GM12874 (cell line): Measurements from ENCODE around the gene FOXJ3.
A peak's percentile ranks its signal among the peaks of the same experiment; 100 is the strongest.

Experiments used
- TF ChIP-seq, protein P1 (sequence below): IDR thresholded peaks from 2 replicates; pipeline ENCODE4 v1.5.1; 2011; ENCODE audit warnings: low read depth, mild to moderate bottlenecking, control low read depth, low read length, moderate library complexity; ENCODE audit not compliant: insufficient read depth

Gene FOXJ3

DNA sequence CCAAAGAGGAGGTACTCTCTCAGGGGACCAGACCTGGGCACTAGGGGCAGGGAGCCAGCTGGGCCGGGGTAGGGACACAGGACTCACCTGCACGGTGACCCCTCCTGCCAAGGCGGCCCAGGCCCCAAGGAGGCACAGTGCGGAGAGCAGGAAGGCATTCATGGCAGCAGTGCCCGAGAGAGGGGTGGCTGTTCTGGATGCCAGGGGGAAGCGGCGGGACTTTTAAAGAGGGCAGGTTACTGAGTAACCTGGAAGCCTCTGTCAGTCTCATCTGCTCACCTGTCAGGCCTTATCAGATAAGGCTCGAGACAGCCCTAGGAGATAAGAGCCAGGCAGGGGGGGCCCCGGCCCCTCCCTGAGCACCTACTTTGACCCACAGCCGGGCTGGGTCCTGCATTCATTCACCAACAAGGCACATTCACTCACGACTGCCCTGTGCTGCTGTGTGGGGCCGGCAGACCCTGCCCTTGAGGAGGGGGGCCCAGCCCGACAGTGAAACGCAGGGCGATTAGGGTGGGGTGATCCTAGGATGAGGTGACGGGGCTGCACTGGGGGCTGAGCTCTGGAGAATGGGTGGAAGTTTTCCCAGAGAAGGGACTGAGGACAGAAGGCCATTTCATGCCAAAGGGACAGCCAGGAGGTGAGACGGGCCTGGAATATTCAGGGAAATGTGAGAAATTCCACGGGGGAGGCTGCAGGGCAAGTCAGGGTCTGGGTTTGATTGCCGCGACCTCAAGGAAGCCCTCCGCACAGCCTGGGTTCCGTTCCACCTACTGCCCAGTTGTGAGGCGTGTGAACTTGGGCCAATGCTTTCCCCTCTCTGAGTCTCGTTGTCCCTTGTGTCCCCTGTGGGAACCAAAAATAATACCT, 170.2 kb downstream of the FOXJ3 start, which contains the start of gene GUCA2A:
TSS of gene GUCA2A (minus strand) at position 195 of the 870 bp plus-strand sequence. CDS start at position 162, 33 bp downstream.
- TF ChIP-seq, protein P1, sequence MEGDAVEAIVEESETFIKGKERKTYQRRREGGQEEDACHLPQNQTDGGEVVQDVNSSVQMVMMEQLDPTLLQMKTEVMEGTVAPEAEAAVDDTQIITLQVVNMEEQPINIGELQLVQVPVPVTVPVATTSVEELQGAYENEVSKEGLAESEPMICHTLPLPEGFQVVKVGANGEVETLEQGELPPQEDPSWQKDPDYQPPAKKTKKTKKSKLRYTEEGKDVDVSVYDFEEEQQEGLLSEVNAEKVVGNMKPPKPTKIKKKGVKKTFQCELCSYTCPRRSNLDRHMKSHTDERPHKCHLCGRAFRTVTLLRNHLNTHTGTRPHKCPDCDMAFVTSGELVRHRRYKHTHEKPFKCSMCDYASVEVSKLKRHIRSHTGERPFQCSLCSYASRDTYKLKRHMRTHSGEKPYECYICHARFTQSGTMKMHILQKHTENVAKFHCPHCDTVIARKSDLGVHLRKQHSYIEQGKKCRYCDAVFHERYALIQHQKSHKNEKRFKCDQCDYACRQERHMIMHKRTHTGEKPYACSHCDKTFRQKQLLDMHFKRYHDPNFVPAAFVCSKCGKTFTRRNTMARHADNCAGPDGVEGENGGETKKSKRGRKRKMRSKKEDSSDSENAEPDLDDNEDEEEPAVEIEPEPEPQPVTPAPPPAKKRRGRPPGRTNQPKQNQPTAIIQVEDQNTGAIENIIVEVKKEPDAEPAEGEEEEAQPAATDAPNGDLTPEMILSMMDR = no peak

DNA sequence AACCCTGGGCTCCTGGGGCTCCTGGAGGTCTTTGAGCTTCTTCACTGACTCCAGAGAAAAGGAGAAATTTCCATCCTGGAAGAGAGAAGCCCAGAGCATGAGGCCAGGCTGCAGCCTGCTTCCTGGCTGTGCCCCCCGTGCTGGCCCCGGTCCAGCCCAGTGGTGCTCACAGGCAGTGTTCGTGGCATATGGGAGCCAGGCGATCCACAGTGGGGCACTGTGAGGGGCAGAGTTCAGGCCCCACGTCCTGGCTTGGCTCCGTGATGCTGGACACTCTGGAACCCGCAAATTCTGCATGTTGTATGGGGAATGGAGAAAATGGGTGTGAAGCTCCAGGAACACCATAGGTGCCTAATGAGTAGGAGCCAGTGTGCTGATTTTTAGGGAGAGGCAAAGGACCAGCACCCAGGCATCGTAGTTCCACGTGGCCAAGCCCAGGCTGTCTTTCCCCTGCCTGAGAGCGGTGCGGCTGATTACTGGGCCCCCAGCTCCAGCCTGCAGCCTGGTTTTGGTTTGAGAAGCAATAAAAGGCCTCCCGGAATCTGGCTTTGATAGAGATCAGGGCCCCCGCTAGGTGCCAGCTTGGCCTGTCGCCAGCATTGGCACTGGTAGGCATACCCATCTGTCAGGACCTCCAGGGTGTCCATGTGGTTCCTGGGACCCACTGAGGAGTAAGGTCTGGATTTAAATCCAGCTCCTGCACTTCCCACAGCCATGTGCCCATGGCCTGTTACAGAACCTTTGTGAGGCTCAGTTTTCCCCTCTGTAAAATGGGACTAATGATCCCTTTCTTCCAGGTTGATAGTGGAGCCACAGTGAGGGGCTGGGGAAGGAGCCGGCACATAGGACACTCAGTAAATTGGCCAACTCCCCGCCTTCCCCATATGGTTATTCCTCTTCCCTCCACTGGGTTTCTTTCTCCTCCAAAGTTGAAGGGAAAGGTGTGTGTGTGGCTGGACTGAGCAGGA, 171.2 kb downstream of the FOXJ3 start:
- TF ChIP-seq, protein P1 = no peak

DNA sequence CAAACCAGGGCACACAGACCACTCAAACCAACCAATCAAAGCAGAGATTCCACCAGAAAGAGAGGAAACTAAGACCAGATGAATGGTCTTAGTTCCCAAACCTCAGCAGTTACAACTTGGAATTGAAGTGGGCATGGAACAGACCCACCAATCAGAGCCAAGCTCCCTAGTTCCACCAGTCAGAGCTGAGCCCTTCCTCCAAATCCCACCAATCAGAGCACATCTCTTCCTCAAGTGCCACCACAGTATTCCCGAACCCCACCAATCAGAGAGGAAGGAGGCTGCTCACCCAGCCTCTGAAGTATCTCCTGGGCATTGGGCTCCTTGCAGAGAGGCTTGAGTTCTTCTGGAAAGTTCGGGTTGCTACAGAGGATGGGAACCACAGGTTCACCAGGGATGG, 171.9 kb downstream of the FOXJ3 start:
- TF ChIP-seq, protein P1 = no peak

DNA sequence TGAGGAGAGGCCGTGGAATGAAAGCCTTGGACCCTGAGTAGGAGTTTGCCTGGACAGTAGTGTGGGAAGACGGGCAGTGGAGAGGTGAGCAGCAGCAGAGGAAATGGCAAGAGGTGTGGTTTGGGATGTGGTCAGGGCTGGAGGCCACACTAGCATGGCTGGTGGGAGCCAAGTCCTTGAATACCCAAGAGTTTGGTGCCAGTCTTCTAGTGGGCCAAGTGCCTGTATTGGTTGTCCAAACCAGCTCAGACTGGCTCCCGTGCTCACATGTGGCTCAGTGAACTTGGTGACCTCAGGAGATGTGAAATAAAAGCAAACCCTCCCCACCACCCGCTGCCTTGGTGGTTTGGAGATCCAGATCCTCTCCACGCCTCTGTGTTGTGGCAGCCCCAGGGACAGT, 172.9 kb downstream of the FOXJ3 start:
- TF ChIP-seq, protein P1 = no peak

DNA sequence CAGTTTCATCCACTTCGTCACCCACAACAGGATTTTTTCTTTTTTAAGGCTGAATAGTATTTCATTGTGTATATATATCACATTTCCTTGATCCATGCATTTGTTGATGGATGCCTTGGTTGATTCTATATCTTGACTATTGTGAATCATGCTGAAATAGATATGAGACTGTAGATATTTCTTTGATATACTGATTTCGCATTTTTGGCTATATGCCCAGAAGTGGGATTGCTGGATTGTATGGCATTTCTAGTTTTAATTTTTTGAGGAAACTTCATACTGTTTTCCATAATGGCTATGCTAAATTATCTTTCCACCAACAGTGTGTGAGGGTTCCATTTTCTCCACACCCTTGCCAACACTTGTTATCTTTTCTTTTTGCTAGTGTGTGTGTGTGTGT, 176.8 kb downstream of the FOXJ3 start:
- TF ChIP-seq, protein P1 = no peak

DNA sequence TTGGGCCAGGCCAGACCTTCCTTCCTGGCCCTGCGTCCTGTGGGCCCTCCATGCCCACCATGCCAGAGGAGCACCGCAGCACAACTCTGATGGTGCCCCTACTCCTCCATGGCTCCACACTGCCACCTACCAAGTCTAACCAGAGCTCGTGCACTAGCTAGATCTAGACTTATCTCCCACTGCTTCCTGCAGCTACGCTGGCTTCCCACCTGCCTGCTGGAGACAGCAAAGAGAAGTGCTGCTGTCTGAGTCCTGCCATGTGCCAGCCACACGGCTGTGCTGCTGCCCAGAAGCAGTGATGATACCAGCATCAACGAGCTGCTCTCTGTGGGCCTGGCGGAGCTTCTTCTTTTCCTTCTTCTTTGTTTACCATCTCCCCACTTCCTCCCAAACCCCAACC, 177.4 kb downstream of the FOXJ3 start:
- TF ChIP-seq, protein P1 = peak; percentile 13; the same call in 1 of the 2 replicates

DNA sequence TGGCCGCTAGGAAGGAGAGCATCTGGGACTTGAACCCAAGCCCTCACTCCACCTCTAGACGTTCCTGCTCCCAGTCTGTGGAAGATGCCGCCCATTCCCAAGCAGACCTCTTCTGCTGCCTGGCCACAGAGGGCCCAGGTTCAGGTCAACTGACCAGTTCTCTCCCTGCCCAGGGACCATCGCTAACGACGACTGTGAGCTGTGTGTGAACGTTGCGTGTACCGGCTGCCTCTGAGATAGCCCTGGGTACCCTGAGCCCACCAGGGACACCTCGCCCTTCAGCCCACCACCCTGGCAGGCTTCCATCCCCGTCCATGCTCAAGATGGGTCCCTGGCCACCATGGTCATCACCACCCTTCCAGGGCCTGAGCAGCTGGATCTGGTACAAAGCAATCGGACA, 179.7 kb downstream of the FOXJ3 start:
- TF ChIP-seq, protein P1 = no peak
